ENCODE measurements around the gene USP1. TPM values are rescaled to one million over a fixed set of nuclear protein-coding genes. Genes with fewer than 3 reads are reported as not detected.

USP1 gene
- total RNA-seq, 4 donors from 2014 or later: 25.8 to 38.3 (median 30.7) TPM

DNA sequence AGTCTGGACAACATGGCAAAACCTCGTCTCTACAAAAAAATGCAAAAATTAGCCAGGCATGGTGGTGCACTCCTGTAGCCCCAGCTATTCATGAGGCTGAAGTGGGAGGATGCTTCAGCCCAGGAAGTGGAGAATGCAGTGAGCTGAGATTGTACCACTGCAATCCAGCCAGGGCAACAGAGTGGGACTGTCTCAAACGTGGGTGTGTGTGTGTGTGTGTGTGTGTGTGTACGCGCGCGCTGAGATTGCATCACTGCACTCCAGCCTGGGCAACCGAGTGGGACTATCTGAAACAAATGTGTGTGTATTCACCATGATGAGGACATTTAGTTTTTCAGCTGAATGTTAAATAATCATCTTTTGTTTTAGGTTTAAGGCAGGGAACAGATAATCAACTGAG, 21.1 kb downstream of the USP1 start:
- Histone ChIP-seq H3K27ac (peak overlapping the region in 1 of 4 donors; percentile 12), H3K4me1 (no peaks in the 10 kb centered on the region), H3K9me3 (no peaks in the 10 kb centered on the region), H3K36me3 (peaks cover 0 to 59% (median 5%) of the 10 kb centered on the region in 3 donors), H3K27me3 (no peaks in the 10 kb centered on the region), H3K4me3 (no peak overlapping the region)
- WGBS, 2 donors: 48 to 56% methylated on average over 7 of the region's 7 CpGs
- no peak for DNase-seq (ENCODE audit: low spot score in 2 of 2)
- TF ChIP-seq EP300 (IDR thresholded peaks at IDR 0.05) (no peak), POLR2A (IDR thresholded peaks at IDR 0.05) (no peak)

DNA sequence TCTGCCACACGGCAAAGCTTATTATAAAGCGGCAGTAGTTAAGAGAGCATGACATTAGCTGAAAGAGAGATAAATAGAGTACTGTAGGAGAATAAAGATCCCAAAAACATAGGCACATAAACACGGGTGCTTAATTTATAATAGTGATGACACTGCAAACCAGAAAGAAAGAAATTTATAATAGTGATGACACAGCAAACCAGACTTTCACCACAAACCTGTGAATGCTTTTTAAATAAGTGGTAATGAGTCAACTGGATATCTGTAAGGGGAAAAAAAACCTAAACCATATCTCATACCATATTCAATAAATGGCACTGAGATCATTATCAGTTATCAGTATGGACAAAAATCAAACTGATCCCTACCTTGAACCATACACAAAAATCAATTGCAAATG, 25.5 kb downstream of the USP1 start:
- Histone ChIP-seq H3K4me1 (no peaks in the 10 kb centered on the region), H3K36me3 (peaks cover 0 to 68% (median 5%) of the 10 kb centered on the region in 3 donors), H3K4me3 (no peak overlapping the region), H3K27ac (no peak overlapping the region), H3K27me3 (no peaks in the 10 kb centered on the region), H3K9me3 (peaks cover 0 to 5% (median 0%) of the 10 kb centered on the region in 4 donors)
- TF ChIP-seq, protein P1, sequence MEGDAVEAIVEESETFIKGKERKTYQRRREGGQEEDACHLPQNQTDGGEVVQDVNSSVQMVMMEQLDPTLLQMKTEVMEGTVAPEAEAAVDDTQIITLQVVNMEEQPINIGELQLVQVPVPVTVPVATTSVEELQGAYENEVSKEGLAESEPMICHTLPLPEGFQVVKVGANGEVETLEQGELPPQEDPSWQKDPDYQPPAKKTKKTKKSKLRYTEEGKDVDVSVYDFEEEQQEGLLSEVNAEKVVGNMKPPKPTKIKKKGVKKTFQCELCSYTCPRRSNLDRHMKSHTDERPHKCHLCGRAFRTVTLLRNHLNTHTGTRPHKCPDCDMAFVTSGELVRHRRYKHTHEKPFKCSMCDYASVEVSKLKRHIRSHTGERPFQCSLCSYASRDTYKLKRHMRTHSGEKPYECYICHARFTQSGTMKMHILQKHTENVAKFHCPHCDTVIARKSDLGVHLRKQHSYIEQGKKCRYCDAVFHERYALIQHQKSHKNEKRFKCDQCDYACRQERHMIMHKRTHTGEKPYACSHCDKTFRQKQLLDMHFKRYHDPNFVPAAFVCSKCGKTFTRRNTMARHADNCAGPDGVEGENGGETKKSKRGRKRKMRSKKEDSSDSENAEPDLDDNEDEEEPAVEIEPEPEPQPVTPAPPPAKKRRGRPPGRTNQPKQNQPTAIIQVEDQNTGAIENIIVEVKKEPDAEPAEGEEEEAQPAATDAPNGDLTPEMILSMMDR (IDR thresholded peaks at IDR 0.05): no peak
- TF ChIP-seq EP300 (IDR thresholded peaks at IDR 0.05) (no peak), POLR2A (IDR thresholded peaks at IDR 0.05) (no peak)
- DNase-seq (ENCODE audit: low spot score in 2 of 2): no peak
- 92 to 93% methylated on average over 3 of the region's 3 CpGs for WGBS, 2 donors

DNA sequence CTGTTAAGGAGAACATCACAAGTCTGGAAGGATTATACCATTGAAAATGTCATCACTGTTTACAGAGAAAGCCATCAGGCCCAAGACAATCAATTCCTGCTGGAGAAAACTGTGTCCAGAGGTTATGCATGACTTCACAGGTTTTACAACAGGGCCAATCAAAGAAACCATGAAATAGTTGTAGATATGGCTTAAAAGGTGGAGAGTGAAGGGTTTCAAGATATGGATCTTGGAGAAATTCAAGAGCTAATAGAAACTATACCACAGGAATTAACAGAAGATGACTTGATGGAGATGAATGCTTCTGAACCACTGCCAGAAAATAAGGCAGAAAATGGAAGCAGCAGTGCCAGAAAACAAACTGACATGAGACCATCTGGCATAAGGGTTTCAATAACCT, 30.2 kb downstream of the USP1 start:
- DNase-seq (ENCODE audit: low spot score in 2 of 2): no peak
- TF ChIP-seq, protein P1 (IDR thresholded peaks at IDR 0.05): no peak
- TF ChIP-seq POLR2A (IDR thresholded peaks at IDR 0.05): no peak
- no peak for TF ChIP-seq EP300 (IDR thresholded peaks at IDR 0.05)
- peaks cover 0 to 30% (median 0%) of the 10 kb centered on the region in 4 donors for H3K9me3 ChIP-seq
- H3K4me1 ChIP-seq: no peaks in the 10 kb centered on the region
- H3K27ac ChIP-seq: no peak overlapping the region
- H3K36me3 ChIP-seq: peaks cover 0 to 99% (median 4%) of the 10 kb centered on the region in 3 donors
- H3K4me3 ChIP-seq: no peak overlapping the region
- no peaks in the 10 kb centered on the region for H3K27me3 ChIP-seq

DNA sequence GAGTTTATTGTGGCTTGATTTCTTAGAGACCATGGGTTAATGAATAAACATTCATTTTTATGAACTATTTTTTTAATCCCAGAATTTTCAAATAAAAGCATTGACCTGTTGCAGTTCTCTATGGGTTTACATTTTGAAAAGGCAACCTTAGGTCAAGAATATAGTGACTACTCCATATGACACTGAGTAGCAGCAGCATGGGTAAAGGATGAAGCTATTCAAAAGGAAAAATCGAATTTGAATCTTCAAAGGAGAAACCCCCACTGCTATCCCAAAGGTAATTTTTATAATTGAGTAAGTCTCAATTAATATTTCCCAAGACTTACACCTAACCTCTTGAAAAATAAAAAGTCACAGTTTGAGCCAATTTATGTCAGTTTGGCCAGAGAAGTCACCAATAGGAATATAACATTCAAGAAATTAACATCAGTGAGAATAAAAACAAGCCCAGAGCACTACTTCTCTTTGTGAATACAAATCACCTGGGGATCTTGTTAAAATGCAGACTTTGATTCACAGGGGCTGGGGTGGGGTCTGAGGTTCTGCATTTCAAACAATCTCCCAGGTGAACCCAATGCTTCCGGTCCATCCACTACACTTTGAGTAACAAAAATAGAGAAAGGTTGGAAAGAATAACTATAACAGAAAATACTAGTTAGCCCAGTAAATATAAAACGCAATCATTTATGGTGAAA, 39.8 kb downstream of the USP1 start:
- no peaks in the 10 kb centered on the region for H3K27me3 ChIP-seq
- TF ChIP-seq, protein P1 (IDR thresholded peaks at IDR 0.05): no peak
- TF ChIP-seq EP300 (IDR thresholded peaks at IDR 0.05) (no peak), POLR2A (IDR thresholded peaks at IDR 0.05) (no peak)
- no peak for DNase-seq (ENCODE audit: low spot score in 2 of 2)
- WGBS, 2 donors: 73 to 79% methylated on average over 3 of the region's 3 CpGs
- no peak overlapping the region for H3K27ac ChIP-seq
- no peaks in the 10 kb centered on the region for H3K9me3 ChIP-seq
- no peaks in the 10 kb centered on the region for H3K4me1 ChIP-seq
- peaks cover 0 to 74% (median 0%) of the 10 kb centered on the region in 3 donors for H3K36me3 ChIP-seq
- H3K4me3 ChIP-seq: no peak overlapping the region

DNA sequence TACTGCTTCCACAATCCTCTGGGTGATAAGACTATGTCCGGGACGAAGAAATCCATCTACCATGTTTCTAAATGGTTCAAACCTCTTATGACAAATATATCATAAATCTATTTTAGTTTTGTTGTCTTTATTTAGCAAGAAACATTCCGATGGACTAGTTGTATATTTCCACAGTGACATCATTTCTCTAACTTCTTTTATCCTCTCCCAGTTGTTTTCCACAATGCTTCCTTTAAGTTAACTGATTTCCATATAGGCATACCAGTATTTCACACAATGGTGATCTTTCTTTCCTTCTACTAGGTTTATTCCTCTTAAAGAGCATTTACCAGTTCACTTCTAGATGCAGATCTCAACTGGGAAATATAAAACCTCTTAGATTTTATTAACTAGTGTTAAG, 44.8 kb downstream of the USP1 start:
- H3K27ac ChIP-seq: no peak overlapping the region
- H3K9me3 ChIP-seq: no peaks in the 10 kb centered on the region

More for the DNA sequence above, 44.8 kb downstream of the USP1 start:
- 46 to 47% methylated on average over 3 of the region's 3 CpGs for WGBS, 2 donors
- TF ChIP-seq POLR2A (IDR thresholded peaks at IDR 0.05) (no peak), EP300 (IDR thresholded peaks at IDR 0.05) (no peak)
- TF ChIP-seq, protein P1 (IDR thresholded peaks at IDR 0.05): no peak
- Histone ChIP-seq H3K4me3 (no peak overlapping the region), H3K27me3 (no peaks in the 10 kb centered on the region), H3K36me3 (peaks cover 0 to 32% (median 0%) of the 10 kb centered on the region in 3 donors), H3K4me1 (no peaks in the 10 kb centered on the region)
- no peak for DNase-seq (ENCODE audit: low spot score in 2 of 2)

Data from tibial nerve (tissue), 4 donors.